Activated T-helper 2 cell treated with anti-CD3 and anti-CD28 coated beads, Interferon-gamma antibody, Interleukin-2, Interleukin-4, amounts not matched to agents 10 μg/mL and 5 μg/mL and 100 μg/mL, durations not matched to agents 14 hours and 24 hours and 36 hours (primary cell): ENCODE data around the gene MR1. TPM values are rescaled to one million over a fixed set of nuclear protein-coding genes. Genes with fewer than 3 reads are reported as not detected.

ENCODE experiments used
- DNase-seq: peaks from one replicate; pipeline ENCODE4 v3.0.0; 2021; ENCODE audit warnings: low spot score
- H3K27ac Mint-ChIP-seq: one replicate; pipeline ENCODE4 v1.8.0; 2021; ENCODE audit warnings: mixed read lengths
- H3K27me3 Mint-ChIP-seq: one replicate; pipeline ENCODE4 v1.8.0; 2021; ENCODE audit warnings: low read depth, mixed read lengths
- H3K36me3 Mint-ChIP-seq: one replicate; pipeline ENCODE4 v1.8.0; 2021; ENCODE audit warnings: low read depth, mixed read lengths
- H3K4me1 Mint-ChIP-seq: one replicate; pipeline ENCODE4 v1.8.0; 2021; ENCODE audit warnings: low read depth, mixed read lengths
- H3K4me3 Mint-ChIP-seq: one replicate; pipeline ENCODE4 v1.8.0; 2021; ENCODE audit warnings: low read depth, mild to moderate bottlenecking, moderate library complexity, mixed read lengths
- H3K9me3 Mint-ChIP-seq: one replicate; pipeline ENCODE4 v1.8.0; 2021; ENCODE audit warnings: mixed read lengths
- intact Hi-C: fragments of 100-400 bp; cut with micrococcal nuclease; formaldehyde crosslinking; loops from one replicate; pipeline ENCODE4 v1.15.1; 2023
- total RNA-seq: library from RNA; stranded (reverse); gene quantifications from 2 replicates; pipeline ENCODE4 v1.2.3, GENCODE V29; 2022

MR1 gene
- 13.8 and 18.2 TPM in 2 replicates for total RNA-seq

GRCh38 chr1:181033799-181034451 is at the start of gene MR1:
Gene MR1 (plus strand): TSS chr1:181033983. CDS start chr1:181034008, 25 bp downstream.
- H3K4me1 Mint-ChIP-seq: peaks cover 50% of the 10 kb centered on the region
- peak within 1 kb of the TSS; percentile 98 for H3K27ac Mint-ChIP-seq
- H3K36me3 Mint-ChIP-seq: peaks cover 15% of the 10 kb centered on the region
- peak within 1 kb of the TSS; percentile 93 for H3K4me3 Mint-ChIP-seq
- intact Hi-C loops: loop anchor here (1.0 to 10.0 kb wide), 3 partner anchors 12 to 149 kb away; partner anchors contain the start of genes IER5 and STX6
- DNase-seq: peak; percentile 42
- H3K9me3 Mint-ChIP-seq: no peaks in the 10 kb centered on the region
- peaks cover 2% of the 10 kb centered on the region for H3K27me3 Mint-ChIP-seq

- no peaks in the 10 kb centered on the region for H3K9me3 Mint-ChIP-seq
- H3K36me3 Mint-ChIP-seq: peaks cover 82% of the 10 kb centered on the region
- no peaks in the 10 kb centered on the region for H3K27me3 Mint-ChIP-seq
- no peak overlapping the region for H3K27ac Mint-ChIP-seq
- no peak for DNase-seq
- no peaks in the 10 kb centered on the region for H3K4me1 Mint-ChIP-seq
- H3K4me3 Mint-ChIP-seq: no peak overlapping the region
- intact Hi-C loops: no loop called here
These were observed 45.5 kb upstream of the MR1 start for GRCh38 chr1:180988253-180988752.

GRCh38 chr1:180994262-180994661 is 39.5 kb upstream of the MR1 start:
- no peak for DNase-seq
- Mint-ChIP-seq H3K4me1 (peaks cover 7% of the 10 kb centered on the region), H3K4me3 (no peak overlapping the region), H3K27ac (peak overlapping the region; percentile 74), H3K36me3 (peaks cover 60% of the 10 kb centered on the region), H3K27me3 (no peaks in the 10 kb centered on the region), H3K9me3 (no peaks in the 10 kb centered on the region)
- intact Hi-C loops: no loop called here

DNA sequence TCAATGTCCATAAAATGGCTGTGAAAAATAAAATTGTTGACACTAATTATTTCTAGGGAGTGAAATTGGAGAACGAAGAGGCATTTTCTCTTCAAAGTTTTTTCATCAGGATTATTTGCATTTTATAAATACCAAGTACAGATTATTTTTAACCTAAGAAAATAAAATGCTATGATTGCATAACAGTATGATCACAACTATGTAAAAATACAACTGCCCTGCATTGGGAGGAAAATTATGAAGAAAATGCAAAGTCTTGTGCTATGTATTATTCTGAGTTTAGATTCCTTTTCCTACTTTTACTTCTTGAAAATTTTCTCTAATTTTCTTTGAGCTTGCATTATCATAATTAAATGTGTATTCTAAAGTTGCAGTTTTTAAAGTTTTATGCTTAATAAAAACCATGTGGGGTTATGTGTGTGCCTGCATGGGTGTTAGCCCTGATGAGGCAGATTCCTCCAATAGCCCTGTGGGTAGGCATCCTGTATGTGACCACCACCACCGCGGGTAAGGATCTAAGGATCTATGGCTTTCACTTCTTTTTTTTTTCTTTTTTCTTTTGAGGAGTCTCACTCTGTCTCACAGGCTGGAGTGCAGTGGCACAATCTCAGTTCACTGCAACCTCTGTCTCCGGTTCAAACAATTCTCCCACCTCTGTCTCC is 35.8 kb upstream of the MR1 start:
- no peak overlapping the region for H3K4me3 Mint-ChIP-seq
- peaks cover 9% of the 10 kb centered on the region for H3K4me1 Mint-ChIP-seq
- no peaks in the 10 kb centered on the region for H3K27me3 Mint-ChIP-seq
- no peaks in the 10 kb centered on the region for H3K9me3 Mint-ChIP-seq
- DNase-seq: no peak
- peaks cover 56% of the 10 kb centered on the region for H3K36me3 Mint-ChIP-seq
- intact Hi-C loops: no loop called here
- no peak overlapping the region for H3K27ac Mint-ChIP-seq

- no peak overlapping the region for H3K27ac Mint-ChIP-seq
- H3K4me3 Mint-ChIP-seq: no peak overlapping the region
- H3K9me3 Mint-ChIP-seq: no peaks in the 10 kb centered on the region
- intact Hi-C loops: no loop called here
- H3K4me1 Mint-ChIP-seq: peaks cover 5% of the 10 kb centered on the region
- no peaks in the 10 kb centered on the region for H3K27me3 Mint-ChIP-seq
- peaks cover 65% of the 10 kb centered on the region for H3K36me3 Mint-ChIP-seq
- no peak for DNase-seq
These were observed 32.5 kb upstream of the MR1 start for GRCh38 chr1:181001091-181001780.

DNA sequence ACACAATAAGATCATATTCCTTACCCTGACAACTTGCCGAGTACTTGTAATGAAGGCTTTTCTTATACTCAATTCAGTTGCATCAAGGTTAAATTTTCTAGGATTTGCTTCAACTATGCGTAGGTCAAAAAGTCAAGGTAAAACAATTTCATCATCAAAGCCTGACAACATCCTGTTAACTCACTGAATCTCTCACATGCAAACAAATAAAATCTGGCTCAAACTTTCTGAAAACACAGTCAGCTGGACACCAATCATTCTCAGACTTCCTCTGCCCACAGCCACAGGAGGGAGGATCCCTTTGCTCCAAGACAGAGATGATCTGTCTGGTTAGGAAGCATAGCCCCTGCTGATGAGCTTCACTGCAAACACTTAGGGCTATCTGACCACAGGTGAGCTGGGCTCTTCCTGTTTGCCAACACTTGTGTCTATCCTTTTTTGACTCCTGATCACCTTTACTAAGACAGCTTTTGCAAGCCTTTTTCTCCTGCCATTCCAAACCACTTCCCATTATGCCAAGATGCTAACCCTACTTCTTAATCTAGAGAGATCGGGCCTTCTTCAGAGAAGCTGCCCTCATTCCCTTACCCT is 31.1 kb upstream of the MR1 start:
- peaks cover 62% of the 10 kb centered on the region for H3K36me3 Mint-ChIP-seq
- intact Hi-C loops: no loop called here
- H3K27ac Mint-ChIP-seq: no peak overlapping the region
- DNase-seq: no peak
- H3K9me3 Mint-ChIP-seq: no peaks in the 10 kb centered on the region
- no peaks in the 10 kb centered on the region for H3K27me3 Mint-ChIP-seq
- no peak overlapping the region for H3K4me3 Mint-ChIP-seq
- H3K4me1 Mint-ChIP-seq: peaks cover 4% of the 10 kb centered on the region

DNA sequence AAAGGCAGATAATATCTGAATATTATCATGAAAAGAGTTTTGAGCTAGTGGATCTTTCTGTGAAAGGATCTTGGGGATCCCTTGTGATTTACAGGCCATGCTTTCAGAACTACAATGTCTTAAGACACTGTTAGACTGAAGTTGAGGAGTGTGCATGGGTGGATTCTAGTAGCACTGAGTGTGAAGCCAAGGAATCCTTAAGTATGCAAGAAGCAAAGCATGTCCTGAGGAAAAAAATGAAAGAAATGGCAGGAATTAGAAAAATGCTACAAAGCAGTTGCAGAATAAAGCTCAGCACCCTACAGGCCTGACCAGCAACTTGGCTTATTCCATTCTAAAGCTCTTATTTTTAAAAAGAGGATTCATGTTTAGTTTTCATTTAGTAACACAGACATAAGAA is 23.0 kb upstream of the MR1 start:
- DNase-seq: no peak
- H3K9me3 Mint-ChIP-seq: no peaks in the 10 kb centered on the region
- H3K4me3 Mint-ChIP-seq: no peak overlapping the region
- H3K36me3 Mint-ChIP-seq: peaks cover 29% of the 10 kb centered on the region
- peaks cover 32% of the 10 kb centered on the region for H3K4me1 Mint-ChIP-seq
- no peak overlapping the region for H3K27ac Mint-ChIP-seq
- intact Hi-C loops: no loop called here
- H3K27me3 Mint-ChIP-seq: no peaks in the 10 kb centered on the region

DNA sequence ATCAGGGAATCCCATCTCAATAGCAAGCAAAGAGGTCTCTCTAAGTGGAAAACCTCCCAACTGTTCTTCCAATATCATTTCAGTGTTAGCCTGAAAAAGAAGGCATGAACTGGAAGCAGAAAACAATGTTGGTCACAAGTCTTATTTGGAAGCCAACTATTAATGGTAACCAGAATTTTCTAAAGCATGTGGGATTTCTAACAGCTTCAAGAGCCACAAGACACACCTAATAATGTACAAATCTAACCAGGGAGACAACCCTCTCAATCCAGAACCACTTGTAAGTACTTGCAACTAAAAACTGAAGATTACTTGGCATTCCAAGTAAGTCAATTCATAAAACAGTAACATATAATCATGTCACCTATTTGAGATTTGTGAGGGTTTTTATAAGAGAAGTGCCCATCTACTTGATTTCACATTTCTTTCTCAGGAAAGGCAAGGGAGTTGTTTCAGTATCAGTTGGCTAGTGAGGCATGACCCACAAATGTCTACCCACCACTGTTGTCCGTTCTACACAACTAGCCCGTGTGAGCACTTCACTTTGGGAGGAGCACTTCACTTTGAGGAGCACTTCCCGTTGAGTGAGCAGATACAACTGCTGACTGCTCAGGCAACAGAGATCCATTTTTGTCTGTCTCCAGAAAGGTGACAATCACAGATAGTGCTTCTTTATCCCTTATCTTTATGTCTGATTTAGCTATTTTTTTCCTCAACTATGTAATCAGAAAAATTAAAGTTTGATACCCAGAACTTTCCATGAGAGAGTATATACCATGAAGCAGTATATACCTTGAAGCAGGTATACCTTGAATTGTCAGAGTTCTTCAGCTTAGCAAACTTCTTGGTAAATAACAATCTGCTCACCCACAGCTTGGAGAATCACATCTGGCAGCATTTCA is 22.2 kb upstream of the MR1 start:
- intact Hi-C loops: no loop called here
- Mint-ChIP-seq H3K27me3 (no peaks in the 10 kb centered on the region), H3K4me1 (peaks cover 32% of the 10 kb centered on the region), H3K4me3 (no peak overlapping the region), H3K9me3 (no peaks in the 10 kb centered on the region), H3K36me3 (peaks cover 29% of the 10 kb centered on the region), H3K27ac (no peak overlapping the region)
- DNase-seq: no peak

GRCh38 chr1:181012203-181012745 is 21.5 kb upstream of the MR1 start:
- Mint-ChIP-seq H3K4me3 (no peak overlapping the region), H3K27me3 (no peaks in the 10 kb centered on the region), H3K36me3 (peaks cover 29% of the 10 kb centered on the region), H3K9me3 (no peaks in the 10 kb centered on the region), H3K4me1 (peaks cover 32% of the 10 kb centered on the region), H3K27ac (no peak overlapping the region)
- intact Hi-C loops: no loop called here
- no peak for DNase-seq

DNA sequence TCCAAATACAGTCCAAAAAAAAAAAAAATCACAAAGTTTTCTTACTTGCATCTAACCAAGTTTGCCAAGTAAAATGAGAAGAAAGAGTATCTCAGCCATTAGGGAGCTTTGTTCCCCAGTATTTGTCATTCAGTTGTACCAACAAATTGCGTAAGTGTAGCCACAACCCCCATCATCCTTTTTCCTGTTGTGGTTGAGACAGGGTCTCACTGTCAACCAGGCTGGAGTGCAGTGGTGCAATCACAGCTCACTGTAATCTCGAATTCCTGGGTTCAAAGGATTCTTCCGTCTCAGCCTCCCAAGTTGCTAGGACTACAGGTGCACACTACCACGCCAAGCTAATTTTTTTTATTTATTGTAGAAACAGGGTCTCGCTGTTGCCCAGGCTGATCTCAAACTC is 20.6 kb upstream of the MR1 start:
- intact Hi-C loops: no loop called here
- no peak overlapping the region for H3K27ac Mint-ChIP-seq
- no peak for DNase-seq
- H3K9me3 Mint-ChIP-seq: no peaks in the 10 kb centered on the region
- peaks cover 36% of the 10 kb centered on the region for H3K36me3 Mint-ChIP-seq
- H3K27me3 Mint-ChIP-seq: no peaks in the 10 kb centered on the region
- H3K4me3 Mint-ChIP-seq: no peak overlapping the region
- peaks cover 38% of the 10 kb centered on the region for H3K4me1 Mint-ChIP-seq

DNA sequence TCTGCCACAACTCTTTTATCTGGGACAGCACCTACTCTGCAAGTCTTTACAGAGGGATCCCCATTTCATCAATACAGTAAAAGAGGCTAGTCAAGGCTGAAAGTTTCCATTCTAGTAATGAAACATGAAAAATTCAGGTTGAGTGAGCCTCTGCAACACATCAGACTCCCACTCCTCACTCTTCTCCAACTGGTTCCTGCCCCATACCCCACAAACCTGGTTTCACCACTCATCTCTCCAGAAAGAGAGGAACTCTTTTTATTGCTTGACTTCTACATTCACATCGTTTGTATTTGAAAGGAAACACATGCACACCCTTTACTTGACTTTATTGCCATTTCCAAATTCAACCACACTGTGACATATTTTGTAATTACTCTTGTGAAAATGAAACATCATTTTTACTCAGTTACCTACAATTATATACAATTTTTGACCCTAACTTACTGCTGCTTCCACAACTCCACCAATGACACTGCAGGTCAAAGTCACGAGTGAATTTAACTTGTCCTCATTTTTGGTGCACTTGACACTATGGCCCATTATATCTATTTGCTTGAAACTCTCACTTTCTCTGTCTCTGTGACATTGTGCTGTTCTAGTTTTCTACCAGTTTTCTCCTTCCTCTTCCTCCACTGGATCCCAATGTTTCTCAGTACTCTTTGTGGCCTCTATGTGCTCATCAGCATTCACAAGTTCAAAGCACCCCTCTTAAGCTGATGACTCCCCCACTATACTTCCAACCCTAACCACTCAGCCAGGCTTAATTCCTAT is 19.1 kb upstream of the MR1 start:
- Mint-ChIP-seq H3K4me1 (peaks cover 47% of the 10 kb centered on the region), H3K36me3 (peaks cover 47% of the 10 kb centered on the region), H3K27ac (no peak overlapping the region)

More for the DNA sequence above, 19.1 kb upstream of the MR1 start:
- Mint-ChIP-seq H3K4me3 (no peak overlapping the region), H3K27me3 (no peaks in the 10 kb centered on the region), H3K9me3 (no peaks in the 10 kb centered on the region)
- DNase-seq: no peak
- intact Hi-C loops: loop anchor here (1.0 to 2.0 kb wide), 4 partner anchors 8 to 512 kb away; partner anchors contain the start of genes ACBD6 and STX6
